PFSK-1 (cell line): ENCODE data around the gene TEX11.

Experiments
- FOXP2 ChIP-seq: optimal IDR thresholded peaks from 2 replicates; pipeline ENCODE3; 2011; ENCODE audit warnings: borderline replicate concordance, control low read depth, inconsistent platforms; ENCODE audit not compliant: insufficient read depth; ENCODE audit errors: extremely low read length, extremely low read depth
- POLR2AphosphoS5 ChIP-seq: IDR thresholded peaks from 2 replicates; pipeline ENCODE4 v1.6.1; 2012; ENCODE audit warnings: low read depth, mild to moderate bottlenecking, control low read depth, low read length, moderate library complexity
- TAF1 ChIP-seq: IDR thresholded peaks from 2 replicates; pipeline ENCODE4 v1.6.1; 2012; ENCODE audit warnings: low read length, control low read depth, borderline replicate concordance; ENCODE audit not compliant: insufficient read depth
- TF ChIP-seq, protein P1 (sequence below), 2 experiments: IDR thresholded peaks; 2 replicates each; pipeline versions ENCODE4 v1.6.1 to v1.8.0; 2011 to 2012; ENCODE audit warnings: low read depth in 2 of 2, low read length in 2 of 2, control low read depth in 1 of 2, inconsistent platforms in 1 of 2, mild to moderate bottlenecking in 1 of 2, moderate library complexity in 1 of 2; ENCODE audit not compliant: insufficient read depth in 1 of 2

DNA sequence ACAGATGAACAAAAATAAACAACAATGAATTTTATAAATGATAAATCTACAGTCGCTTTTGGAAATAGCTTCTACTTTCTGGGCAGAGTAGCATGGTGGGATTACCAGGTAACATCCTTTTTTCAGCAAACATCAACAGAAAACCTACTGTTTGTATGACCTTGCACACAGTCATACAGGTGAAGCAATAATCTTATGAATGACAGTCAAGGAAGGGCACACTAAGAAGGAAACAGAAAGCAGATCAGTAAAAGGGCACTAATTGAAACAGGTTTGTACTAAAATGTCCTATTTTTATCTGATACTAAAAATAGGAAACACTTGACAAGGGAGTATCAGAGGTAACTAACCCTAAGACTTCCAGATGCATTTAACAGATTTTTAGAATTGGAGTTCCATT is 355.0 kb downstream of the TEX11 start:
- TF ChIP-seq, protein P1, sequence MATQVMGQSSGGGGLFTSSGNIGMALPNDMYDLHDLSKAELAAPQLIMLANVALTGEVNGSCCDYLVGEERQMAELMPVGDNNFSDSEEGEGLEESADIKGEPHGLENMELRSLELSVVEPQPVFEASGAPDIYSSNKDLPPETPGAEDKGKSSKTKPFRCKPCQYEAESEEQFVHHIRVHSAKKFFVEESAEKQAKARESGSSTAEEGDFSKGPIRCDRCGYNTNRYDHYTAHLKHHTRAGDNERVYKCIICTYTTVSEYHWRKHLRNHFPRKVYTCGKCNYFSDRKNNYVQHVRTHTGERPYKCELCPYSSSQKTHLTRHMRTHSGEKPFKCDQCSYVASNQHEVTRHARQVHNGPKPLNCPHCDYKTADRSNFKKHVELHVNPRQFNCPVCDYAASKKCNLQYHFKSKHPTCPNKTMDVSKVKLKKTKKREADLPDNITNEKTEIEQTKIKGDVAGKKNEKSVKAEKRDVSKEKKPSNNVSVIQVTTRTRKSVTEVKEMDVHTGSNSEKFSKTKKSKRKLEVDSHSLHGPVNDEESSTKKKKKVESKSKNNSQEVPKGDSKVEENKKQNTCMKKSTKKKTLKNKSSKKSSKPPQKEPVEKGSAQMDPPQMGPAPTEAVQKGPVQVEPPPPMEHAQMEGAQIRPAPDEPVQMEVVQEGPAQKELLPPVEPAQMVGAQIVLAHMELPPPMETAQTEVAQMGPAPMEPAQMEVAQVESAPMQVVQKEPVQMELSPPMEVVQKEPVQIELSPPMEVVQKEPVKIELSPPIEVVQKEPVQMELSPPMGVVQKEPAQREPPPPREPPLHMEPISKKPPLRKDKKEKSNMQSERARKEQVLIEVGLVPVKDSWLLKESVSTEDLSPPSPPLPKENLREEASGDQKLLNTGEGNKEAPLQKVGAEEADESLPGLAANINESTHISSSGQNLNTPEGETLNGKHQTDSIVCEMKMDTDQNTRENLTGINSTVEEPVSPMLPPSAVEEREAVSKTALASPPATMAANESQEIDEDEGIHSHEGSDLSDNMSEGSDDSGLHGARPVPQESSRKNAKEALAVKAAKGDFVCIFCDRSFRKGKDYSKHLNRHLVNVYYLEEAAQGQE (IDR thresholded peaks at IDR 0.05; ENCODE audit: insufficient read depth in 1 of 2, low read depth in 2 of 2, low read length in 2 of 2) = no peak
- no peak for TF ChIP-seq TAF1
- TF ChIP-seq POLR2AphosphoS5 = no peak
- no peak for TF ChIP-seq FOXP2
